Measurements from ENCODE around the gene ZNF74.

ZNF74 gene

DNA sequence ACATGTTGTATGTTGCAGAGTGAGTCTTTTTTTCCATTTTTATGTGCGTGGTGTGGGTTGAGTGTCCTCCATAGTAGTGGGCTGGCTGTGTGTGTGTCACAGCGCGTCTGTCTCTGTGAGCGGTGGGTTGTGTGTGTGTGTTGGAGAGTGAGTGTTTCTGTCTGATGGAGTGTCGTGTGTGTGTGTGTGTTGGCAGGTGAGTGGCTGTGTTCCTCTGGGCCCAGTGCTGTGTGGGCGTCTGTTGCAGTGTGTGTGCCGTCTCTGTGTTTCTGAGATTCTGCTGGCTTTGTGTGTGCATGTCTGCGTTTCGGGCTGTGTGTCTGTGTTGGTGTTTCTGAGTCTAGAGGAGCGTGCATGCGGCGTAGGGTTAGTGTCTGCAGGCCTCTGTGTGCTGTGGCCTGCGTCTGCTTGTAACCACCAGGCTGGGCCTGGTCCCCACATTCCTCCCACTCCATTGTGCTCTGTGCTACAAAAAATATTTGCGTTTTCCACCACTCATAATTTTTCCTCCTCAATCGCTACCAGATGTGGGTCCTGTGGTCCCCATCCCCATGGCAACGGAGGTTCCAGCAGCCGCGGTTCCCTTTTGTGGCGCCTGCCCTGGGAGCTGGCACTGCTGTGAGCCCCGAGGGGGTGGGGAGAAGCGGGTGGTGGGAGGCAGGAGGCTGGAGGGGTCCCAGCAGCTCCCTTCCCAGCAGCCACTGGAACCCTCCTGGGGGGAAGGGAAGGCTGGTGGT is 28.5 kb downstream of the ZNF74 start:
- DNase-seq: no peak

DNA sequence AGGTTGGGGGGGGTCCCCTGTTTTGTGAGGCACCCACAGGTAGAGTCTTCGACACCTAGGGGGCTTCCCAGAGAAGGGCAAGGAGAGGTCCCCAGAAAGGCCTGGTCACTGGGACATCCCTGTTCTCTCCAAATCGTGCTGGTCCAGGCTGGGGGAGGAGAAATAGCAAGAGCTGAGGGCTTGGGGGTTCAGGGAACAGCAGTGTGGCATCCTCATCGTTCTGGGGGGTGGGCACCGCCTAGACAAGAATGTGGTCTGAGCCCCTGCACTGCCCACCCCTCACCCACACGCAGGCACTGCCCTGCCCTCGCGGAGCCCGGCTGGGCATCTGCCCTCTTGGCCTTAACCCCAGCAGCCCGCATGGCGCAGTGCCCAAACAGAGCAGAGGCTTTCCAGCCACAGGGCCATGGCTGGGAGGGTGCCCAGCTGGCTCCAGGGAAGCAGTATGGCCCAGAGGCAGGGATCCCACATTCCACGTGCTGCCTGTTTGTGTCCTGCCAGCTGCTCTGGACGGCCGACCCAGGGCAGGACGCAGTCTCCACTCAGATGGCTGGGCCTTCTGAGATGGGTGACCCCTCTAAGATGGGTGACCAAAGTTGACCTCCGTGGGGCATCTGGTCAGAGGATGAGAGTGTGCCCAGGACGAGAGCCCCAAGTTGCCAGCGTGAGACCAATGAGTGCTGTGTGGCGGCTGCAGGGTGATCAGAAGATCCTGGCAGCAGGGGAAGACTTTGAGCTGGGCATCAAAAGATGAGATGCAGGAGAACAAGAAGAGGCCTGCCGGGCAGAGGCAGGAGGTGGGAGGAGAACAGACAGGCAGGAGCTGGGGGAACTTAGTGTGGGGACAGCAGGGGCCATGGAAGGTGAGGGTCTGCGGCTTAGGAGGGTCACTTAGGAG is 29.3 kb downstream of the ZNF74 start:
- no peak for DNase-seq

DNA sequence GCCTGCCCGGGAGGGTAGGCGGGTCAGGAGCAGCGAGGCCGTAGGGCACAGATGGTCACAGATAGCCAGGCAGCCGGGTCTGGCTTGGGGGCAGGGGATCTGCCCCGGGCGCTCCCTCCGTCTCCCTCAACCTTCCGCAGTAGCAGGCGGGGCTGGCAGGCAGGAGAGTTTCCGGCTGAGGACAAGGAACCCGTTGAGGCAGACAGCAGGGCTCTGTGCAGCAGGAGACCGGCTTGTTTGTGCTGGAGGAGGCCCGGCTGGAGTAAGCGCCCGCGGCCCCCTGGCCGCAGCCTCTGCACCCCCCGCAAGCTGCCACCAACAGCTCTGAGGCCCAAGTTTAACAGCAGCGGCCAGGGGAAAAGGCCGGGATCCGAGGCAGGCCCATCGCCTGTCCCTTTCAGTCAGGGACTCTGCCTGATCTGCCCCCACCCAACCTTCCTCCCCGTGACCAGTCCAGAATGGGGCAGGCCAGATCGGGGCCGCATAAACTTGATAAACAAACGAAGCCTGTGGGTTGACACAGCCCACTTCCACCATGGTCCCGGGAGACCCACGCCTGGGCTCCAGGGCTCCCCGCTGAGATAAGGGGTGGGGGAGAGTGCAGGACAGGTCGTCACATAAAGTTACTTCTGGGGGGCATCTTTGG is 30.1 kb downstream of the ZNF74 start:
- no peak for DNase-seq

DNA sequence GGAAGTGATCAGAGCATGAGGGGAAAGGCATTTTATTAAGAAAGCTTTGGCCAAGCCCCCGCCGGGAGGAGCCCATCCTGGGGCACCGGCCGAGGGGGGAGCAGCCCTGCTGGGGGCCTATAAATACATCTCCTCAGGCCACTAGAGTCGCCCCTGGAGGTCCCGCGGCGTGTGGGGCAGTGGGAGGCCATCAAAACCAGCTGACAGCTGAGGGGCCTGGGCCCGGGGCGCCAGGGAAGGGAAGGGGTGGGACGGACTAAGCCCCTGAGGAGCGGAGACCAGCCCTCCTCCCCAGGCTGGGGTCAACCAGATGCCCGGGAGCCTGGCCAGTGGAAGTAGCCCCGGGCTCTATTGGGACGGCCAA is 30.6 kb downstream of the ZNF74 start:
- DNase-seq: no peak

DNA sequence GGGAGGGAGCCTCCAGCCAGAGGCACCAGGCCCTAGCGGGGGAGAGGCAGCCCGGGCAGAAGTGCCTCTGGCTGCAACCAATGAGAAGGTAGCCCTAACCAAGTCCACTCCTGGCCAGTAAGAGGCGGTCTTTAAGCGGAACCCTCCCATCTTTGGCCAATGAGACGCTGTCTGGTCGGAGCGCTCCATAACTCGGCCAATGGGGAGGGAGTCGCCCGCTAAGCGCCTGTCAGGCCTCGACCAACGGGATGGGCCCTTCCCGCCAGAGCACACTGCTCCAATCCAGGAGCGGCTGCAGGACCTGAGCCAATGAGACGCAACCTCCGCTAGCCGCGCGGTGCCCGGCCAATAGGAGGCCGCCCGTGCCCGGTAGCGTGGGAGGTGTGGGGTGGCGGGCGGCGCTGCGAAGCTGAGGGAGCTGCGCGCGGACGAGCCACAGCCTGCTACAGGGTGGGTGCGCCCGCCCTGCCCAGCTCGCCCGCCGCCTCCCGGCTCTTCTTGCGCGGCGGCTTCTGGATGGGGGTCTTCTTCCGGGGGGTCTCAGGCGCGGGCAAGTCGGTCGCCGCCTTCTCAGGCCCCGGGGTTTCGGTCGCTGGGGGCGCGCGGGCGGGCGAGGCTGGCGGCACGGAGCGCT is 31.1 kb downstream of the ZNF74 start:
- DNase-seq: peak in 2 of 3 donors; percentile 20 to 36

DNA sequence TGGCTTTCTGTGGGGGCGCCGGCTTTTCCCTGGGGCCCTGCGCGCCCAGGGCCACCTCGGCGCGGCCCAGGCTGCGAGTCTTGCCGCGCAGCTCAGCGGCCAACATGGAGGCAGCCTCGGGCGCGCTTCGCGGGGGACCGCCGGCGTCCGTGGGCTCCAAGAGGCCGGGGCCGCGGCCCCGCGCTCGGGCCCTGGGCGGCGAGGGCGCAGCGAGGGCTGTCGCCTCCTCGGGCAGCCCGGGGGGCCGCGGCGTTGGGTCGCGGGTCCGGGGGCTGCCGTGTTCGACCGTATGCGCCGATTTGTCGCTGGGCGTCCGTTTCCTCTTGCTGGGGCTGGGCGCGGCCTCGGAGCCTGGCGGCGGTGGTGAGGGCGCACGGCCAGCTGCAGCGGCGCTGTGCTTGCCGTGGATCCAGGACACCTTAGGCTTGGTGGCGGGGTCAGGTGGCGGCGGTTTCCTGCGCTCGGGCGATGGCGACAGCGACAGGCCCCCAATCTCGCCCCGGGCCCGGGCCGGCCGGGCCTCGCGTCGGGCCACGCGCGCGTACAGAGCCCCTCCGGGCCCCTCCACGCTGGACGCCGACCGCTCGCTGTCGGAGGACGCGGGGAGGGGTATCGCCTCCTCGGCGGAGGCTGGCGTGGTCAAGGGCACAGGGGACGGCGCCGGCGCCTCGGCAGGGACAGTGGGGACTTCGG is 31.8 kb downstream of the ZNF74 start:
- DNase-seq: peak in 2 of 3 donors; percentile 22 to 50

DNA sequence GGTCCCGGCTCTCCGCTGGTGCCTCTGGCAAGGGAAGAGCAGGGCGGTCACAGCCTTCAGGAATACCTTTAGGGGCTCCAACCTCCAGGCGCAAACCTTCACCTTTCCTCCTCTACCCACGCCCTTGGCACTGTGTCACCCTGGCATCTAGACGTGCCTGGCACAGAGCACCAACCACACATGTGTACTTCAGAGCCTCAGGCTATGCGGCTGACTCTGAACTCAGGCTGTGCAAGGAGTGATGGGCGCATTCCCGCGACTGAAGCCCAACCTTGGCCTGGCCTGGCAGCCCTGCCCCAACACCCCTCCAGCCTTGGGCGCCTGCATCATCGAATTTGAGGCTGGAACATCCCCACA is 32.3 kb downstream of the ZNF74 start:
- DNase-seq: no peak

DNA sequence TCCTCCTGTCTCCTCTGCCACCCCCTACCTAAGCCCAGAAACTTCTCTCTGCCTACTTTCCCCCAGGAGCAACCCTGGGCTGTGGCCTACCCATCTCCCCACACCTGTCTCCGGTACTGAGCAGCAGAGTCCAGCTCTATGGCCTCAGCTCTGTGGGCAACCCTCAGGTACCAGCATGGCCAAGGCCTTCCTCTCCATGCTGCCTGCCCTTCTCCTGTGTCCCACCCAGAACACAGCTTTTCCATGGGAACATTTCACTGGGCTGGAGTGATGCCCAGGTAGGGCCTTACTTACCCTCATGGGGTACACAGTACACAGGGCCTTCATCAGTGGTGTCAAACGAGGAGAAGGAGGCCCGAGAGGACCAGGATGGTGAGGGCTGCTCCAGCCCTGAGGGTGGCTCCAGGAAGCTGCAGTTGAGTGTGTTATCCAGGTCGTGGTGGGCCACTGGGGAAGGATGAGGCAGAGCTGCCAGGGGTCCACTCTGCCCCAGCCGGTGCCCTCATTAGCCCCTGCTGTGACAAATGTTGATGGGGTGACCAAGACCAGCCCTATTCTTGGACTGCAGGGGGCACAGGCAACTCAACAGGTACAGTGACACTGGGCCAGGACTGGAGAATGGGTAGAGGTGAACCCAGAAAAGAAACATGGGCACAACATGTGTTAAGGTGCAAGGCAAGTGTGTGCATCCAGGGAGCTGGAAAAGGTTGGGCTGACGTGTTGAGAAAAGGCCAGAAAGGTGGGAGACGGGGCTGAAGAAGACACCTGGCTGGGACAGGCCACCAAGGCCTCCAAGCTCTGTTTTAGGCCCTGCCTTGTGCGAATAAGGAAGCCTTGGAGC is 33.4 kb downstream of the ZNF74 start:
- DNase-seq: no peak

DNA sequence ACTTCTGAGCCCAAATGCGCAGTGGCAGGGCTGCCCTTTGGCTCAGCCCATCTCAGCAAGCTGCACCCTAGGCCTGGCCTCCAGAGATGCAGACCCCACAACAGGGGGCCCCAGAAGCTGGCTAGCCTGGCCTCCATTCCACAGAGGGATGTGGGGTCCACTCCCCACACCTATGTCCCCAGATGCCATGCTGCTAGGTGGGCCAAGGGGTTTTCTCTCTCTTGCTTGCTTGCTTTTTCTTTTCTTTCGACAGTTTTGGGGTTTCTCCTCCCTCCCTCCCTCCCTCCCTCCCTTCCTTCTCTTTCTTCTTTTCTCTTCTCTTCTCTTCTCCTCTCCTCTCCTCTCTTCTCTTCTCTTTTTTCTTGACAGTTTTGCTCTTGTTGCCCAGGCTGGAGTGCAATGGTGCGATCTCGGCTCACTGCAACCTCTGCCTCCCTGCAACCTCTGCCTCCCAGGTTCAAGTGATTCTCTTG is 34.0 kb downstream of the ZNF74 start:
- no peak for DNase-seq

DNA sequence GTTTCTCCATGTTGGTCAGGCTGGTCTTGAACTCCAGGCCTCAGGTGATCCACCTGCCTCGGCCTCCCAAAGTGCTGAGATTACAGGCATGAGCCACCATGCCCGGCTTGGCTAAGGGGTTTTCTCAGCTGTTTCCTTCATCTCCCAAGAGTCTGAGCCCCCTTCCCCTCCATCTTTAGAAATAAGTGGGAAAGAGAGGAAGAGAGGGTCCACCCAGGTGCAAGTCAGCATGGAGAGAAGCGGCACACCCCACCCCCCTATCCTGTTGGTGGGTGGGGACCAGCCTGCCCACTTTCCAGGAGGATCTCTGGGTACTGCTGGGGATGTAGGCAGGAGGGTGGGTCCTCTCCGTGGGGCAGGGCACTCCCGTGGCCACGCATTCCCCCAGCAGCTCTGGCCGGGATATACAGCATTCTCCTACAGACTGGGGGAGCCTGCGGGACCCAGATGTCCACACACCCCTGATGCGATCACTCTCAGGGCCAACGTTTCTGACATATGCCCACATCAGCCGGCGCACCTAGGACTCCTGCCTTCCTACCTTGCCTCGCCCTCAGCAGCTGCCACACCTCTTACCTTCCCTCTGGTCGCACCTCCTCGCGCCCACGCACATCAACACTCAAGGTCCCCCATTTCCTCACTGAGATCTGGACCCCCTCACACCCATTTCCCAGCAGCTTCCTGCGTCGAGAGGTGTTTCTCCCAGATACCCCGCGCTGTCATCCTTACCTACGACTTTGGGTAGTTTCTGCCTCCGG is 34.7 kb downstream of the ZNF74 start:
- no peak for DNase-seq

DNA sequence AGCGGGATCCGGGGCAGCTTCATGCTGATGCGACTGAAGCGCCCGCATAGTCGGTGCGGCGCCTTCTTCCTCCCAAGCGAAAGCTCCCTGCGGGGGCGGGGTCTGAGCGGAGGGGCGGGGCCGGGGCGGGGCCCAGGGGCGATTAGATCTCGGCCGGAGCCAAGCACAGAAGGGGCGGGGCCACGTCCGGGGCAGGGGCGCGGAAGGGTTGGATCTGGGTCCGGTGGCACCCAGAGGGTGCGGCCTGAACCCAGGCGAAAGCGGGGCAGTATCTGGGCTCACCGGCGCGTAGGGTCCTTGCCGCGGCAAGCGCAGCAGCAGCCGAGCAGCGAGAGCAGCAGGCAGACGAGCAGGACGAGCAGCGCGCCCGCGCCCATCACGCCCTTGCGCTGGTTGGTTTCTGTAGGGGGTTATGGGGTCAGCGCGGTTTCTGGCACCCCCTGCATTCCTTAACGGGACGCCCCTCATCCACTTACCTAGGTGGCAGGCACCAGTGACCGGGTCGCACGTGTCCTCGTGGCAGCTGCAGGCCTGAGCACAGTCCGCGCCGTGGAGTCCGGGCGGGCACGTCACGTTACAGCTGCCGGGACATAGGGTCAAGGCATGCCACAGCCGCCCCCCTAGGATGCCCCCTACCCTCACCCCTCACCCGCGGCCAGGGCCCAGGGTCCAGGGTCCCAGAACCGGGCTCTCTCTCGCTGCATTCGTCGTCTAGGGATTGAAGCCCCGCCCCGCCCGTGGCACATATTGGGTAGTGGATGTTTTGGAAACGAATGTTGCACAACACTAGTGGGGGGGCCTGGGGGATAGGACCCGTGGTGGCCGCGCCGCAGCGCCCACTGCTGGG is 35.5 kb downstream of the ZNF74 start:
- peak; percentile 79 to 96 (median 91) for DNase-seq

DNA sequence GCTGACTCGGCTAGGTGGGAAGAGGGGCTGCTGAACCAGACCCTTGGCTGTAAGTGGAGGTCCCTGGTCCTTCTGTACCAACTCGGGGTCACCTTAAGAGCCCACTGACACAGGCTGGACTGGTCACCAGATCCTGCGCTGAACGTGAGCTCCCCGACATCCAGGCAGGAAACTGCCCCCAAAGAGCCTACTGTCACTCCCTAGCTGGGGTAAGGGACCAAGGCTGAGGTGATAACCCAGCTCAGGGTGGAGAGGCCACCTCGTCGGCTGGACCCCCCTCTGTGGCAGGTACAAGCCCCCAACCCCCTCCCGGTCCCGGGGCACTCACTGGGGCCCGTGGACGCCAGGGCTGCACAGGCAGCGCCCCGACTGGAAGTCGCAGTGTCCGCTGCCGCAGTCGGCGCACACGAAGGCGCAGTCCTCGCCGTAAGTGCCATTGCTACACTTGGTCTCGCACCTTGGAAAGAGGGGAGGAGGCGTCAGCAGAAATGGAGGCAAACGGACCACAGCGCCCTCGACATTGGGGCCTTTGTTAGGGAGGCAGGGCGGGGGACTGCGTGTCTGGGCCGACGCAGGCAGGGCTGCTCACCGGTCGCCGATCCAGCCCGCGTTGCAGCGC is 36.3 kb downstream of the ZNF74 start:
- DNase-seq: no peak

DNA sequence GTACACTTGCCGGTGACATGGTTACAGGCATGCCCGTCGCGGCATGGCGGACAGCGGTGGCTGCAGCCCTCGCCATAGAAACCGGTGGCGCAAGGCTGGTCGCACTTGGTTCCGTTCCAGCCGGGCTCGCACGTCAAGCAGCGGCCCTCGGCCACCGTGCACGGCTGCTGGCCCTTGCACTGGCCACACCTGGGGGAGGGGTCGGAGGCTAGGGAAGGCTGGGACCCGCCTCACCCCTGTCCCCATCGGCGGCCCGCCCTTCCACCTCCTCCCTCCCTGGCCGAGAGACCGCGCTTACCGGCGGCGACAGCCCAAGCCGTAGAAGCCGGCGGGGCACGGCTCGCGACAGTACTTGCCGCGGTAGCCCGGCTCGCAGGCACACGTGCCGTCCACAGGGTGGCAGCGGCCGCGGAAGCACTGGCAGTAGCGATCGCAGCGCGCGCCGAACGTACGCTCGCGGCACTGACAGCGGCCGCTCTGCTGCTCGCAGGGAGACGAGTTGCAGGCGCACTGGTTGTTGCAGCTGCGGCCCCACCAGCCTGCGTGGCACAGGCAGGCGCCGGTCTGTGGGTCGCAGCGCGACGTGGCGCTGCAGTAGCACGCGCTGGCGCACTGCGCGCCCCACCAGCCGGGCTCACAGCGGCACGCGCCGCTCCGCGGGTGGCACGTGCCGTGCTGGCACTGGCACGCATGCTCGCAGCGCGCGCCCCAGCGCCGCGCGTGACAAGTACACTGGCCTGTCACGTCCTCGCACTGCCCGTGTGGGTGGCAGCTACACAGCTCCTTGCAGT is 37.0 kb downstream of the ZNF74 start:
- DNase-seq: peak; percentile 68 to 80 (median 72)

DNA sequence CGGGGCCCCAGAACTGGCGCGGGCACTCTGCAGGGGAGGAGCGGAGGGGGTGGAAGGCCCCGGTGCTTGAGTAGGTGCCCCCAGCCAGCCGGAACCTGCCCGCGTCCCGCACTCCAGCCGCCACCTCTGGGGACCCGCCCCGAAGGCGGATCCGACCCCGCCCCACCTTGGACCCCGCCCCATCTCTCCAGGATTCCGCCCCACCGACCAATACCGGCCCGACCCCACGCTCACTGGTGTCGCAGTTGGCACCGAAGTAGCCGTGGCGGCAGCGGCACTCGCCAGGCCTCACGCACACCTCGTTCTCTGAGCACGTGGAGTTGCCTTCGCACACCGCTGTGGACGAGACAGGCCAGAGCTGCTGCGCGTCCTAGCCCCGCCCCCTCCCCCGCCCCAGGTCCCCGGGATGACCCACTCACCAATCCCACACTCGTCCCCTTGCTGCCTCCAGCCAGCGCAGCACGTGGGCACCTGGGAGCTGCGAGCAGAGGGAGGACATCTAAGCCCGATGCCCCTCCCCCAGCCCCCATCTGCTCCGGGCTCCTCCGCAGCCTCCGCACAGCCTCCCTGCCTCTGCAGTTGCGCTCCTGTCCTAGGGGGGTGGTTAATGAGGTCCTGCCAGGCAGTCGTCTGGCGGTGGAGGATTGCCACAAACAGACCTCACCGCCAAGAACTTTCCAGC is 37.7 kb downstream of the ZNF74 start:
- DNase-seq: no peak

DNA sequence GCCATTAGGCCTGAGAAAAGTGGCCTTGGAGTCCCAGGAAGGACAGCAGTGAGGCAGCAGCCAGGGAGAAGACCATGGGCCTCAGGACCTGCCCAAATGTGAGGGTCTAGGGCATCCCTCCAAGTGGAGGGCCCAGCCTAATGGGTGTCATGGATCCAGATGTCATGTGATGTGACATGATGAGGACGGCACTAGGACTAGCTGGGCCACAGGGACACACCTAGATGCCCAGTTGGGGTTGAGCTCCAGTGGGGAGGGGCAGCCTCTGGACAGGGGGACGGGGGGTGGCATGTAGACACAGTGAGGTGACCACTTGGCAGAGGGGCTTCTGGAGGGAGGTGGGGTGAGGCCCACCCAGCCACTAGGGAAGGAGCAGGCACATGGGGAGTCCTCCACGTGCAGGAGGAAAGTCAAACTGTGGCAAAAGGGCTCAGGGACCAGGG is 38.3 kb downstream of the ZNF74 start:
- no peak for DNase-seq

DNA sequence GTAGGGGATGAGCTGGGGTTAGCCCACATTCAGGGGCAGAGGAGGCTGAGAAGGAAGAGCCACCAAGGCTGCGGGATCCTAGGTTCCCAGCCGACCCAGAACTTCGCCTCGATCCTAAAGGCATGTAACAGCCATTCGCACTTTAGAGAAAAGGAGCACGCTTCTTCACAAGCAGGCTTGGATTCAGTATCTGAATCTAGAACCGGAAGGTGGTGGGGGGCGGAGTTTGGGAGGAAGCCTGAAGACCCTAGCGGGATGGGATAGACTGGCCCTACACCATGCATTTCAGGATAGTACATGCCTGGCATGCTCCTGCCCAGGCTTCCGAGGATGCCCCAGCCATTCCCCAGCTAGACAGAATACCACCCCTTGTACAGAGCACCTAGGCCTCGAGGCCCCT is 39.2 kb downstream of the ZNF74 start:
- DNase-seq: no peak

DNA sequence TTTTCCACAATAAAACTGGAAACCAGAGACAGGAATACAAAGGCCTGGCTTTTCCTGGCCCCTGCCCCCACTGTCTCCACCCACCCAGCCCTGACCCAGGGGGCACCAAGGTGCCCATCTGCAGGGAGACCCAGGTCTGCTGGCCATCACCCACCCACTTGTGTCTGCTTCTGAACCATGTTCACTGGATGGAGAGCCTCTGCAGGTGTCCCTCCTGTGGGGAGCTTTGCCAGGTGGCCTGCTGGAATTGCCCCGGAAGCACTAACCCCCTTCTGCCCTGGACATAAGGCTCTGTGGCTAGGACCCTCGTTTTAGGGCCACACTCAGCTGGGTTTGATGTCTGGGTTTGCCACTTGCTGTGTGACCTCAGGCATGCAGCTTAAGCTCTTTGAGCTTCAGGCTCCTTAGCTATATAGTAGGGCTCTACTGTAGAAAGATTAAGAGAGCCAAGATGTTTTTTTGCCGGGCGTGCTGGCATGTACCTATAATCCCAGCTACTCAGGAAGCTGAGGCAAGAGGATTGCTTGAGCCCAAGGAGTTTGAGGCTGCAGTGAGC is 39.8 kb downstream of the ZNF74 start:
- no peak for DNase-seq
